ENCODE results near the gene GIPC2.

Gene GIPC2

GRCh38 chr1:78047106-78047505, 1.3 kb downstream of the GIPC2 start:
- no peak overlapping the region for H3K4me3 ChIP-seq (ENCODE audit: low read depth, low read length)
- TF ChIP-seq CTCF (IDR thresholded peaks at IDR 0.05; ENCODE audit: borderline replicate concordance, insufficient read depth, low read depth, low read length) = no peak

GRCh38 chr1:78047631-78048030, 1.9 kb downstream of the GIPC2 start:
- TF ChIP-seq CTCF (IDR thresholded peaks at IDR 0.05; ENCODE audit: borderline replicate concordance, insufficient read depth, low read depth, low read length) = no peak
- no peak overlapping the region for H3K4me3 ChIP-seq (ENCODE audit: low read depth, low read length)

GRCh38 chr1:78048446-78048845, 2.7 kb downstream of the GIPC2 start:
- TF ChIP-seq CTCF (IDR thresholded peaks at IDR 0.05; ENCODE audit: borderline replicate concordance, insufficient read depth, low read depth, low read length) = no peak
- H3K4me3 ChIP-seq (ENCODE audit: low read depth, low read length) = no peak overlapping the region

- no peak for TF ChIP-seq CTCF (IDR thresholded peaks at IDR 0.05; ENCODE audit: borderline replicate concordance, insufficient read depth, low read depth, low read length)
Observed at GRCh38 chr1:78049396-78049795, 3.6 kb downstream of the GIPC2 start.

GRCh38 chr1:78051005-78051404, 5.2 kb downstream of the GIPC2 start:
- no peak overlapping the region for H3K4me3 ChIP-seq (ENCODE audit: low read depth, low read length)
- TF ChIP-seq CTCF (IDR thresholded peaks at IDR 0.05; ENCODE audit: borderline replicate concordance, insufficient read depth, low read depth, low read length) = no peak

More at GRCh38 chr1:78049396-78049795, 3.6 kb downstream of the GIPC2 start:
- no peak overlapping the region for H3K4me3 ChIP-seq (ENCODE audit: low read depth, low read length)

GRCh38 chr1:78052685-78053405, 7.1 kb downstream of the GIPC2 start:
- no peak for TF ChIP-seq CTCF (IDR thresholded peaks at IDR 0.05; ENCODE audit: borderline replicate concordance, insufficient read depth, low read depth, low read length)
- H3K4me3 ChIP-seq (ENCODE audit: low read depth, low read length) = no peak overlapping the region

GRCh38 chr1:78053498-78053897, 7.7 kb downstream of the GIPC2 start:
- no peak overlapping the region for H3K4me3 ChIP-seq (ENCODE audit: low read depth, low read length)
- TF ChIP-seq CTCF (IDR thresholded peaks at IDR 0.05; ENCODE audit: borderline replicate concordance, insufficient read depth, low read depth, low read length) = no peak
